Stimulated activated naive CD8-positive, alpha-beta T cell treated with anti-CD3 and anti-CD28 coated beads, Interleukin-15, amount 100 ng/mL, for 72 hours (primary cell): Measurements from ENCODE around the gene DNAJB9.

Experiments
- ATAC-seq: fragments of 150-1000 bp; cut with Tn5 transposase; 2 replicates; pipeline ENCODE4 v1.10.0; 2021; ENCODE audit warnings: mild to moderate bottlenecking, moderate library complexity
- DNase-seq, 2 donors: peaks; one replicate each; pipeline ENCODE4 v3.0.0; 2021 to 2022
- H3K27ac Mint-ChIP-seq, 2 donors: one replicate each; pipeline ENCODE4 v1.8.0; 2022; ENCODE audit warnings: mild to moderate bottlenecking in 2 of 2, mixed read lengths in 2 of 2, moderate library complexity in 2 of 2
- H3K27me3 Mint-ChIP-seq: one replicate; pipeline ENCODE4 v1.8.0; 2022; ENCODE audit warnings: mixed read lengths
- H3K4me1 Mint-ChIP-seq: one replicate; pipeline ENCODE4 v1.8.0; 2022; ENCODE audit warnings: mild to moderate bottlenecking, mixed read lengths
- H3K4me3 Mint-ChIP-seq, 2 donors: one replicate each; pipeline ENCODE4 v1.8.0; 2022; ENCODE audit warnings: mild to moderate bottlenecking in 2 of 2, mixed read lengths in 2 of 2, moderate library complexity in 1 of 2
- H3K9me3 Mint-ChIP-seq, 2 donors: one replicate each; pipeline ENCODE4 v1.8.0; 2022; ENCODE audit warnings: mixed read lengths in 2 of 2

DNAJB9 gene

GRCh38 chr7:108613949-108614381 is 44.3 kb downstream of the DNAJB9 start:
- no peak overlapping the region for H3K4me3 Mint-ChIP-seq
- H3K9me3 Mint-ChIP-seq: no peaks in the 10 kb centered on the region
- H3K27ac Mint-ChIP-seq: no peak overlapping the region
- no peaks in the 10 kb centered on the region for H3K4me1 Mint-ChIP-seq
- H3K27me3 Mint-ChIP-seq: no peaks in the 10 kb centered on the region
- DNase-seq (no peak), ATAC-seq (no peak)

- DNase-seq (no peak), ATAC-seq (no peak)
- no peaks in the 10 kb centered on the region for H3K9me3 Mint-ChIP-seq
- no peak overlapping the region for H3K4me3 Mint-ChIP-seq
- no peak overlapping the region for H3K27ac Mint-ChIP-seq
- no peaks in the 10 kb centered on the region for H3K27me3 Mint-ChIP-seq
- H3K4me1 Mint-ChIP-seq: no peaks in the 10 kb centered on the region
These were observed 45.2 kb downstream of the DNAJB9 start for GRCh38 chr7:108614896-108615295.

GRCh38 chr7:108618056-108618455 is 48.4 kb downstream of the DNAJB9 start:
- no peak for ATAC-seq
- Mint-ChIP-seq H3K9me3 (no peaks in the 10 kb centered on the region), H3K27ac (no peak overlapping the region), H3K4me3 (no peak overlapping the region), H3K27me3 (peaks cover 9% of the 10 kb centered on the region), H3K4me1 (no peaks in the 10 kb centered on the region)
- no peak for DNase-seq

- ATAC-seq (no peak), DNase-seq (no peak)
- H3K27me3 Mint-ChIP-seq: peaks cover 18% of the 10 kb centered on the region
- no peaks in the 10 kb centered on the region for H3K9me3 Mint-ChIP-seq
- H3K4me3 Mint-ChIP-seq: no peak overlapping the region
- H3K27ac Mint-ChIP-seq: no peak overlapping the region
- no peaks in the 10 kb centered on the region for H3K4me1 Mint-ChIP-seq
These were observed 53.5 kb downstream of the DNAJB9 start for GRCh38 chr7:108623220-108623619.
